DOHH2 (cell line): ENCODE measurements around the gene SERTAD2.

ENCODE experiments used
- H3F3A ChIP-seq: fragments of 200-600 bp; sonication (generic), shearing (Covaris generic); 2 replicates; pipeline ENCODE4 v1.6.0; 2016; ENCODE audit warnings: antibody characterized with exemption, mild to moderate bottlenecking; ENCODE audit not compliant: control insufficient read depth, insufficient read depth
- H3K27ac ChIP-seq: fragments of 200-600 bp; sonication (generic); 2 replicates; pipeline ENCODE4 v1.5.1; 2014; ENCODE audit warnings: low read depth, mild to moderate bottlenecking, low read length, moderate library complexity
- H3K27me3 ChIP-seq: fragments of 200-600 bp; sonication (generic); 2 replicates; pipeline ENCODE4 v1.6.1; 2014; ENCODE audit warnings: mild to moderate bottlenecking, low read length, mixed read lengths; ENCODE audit not compliant: control insufficient read depth
- H3K36me3 ChIP-seq: fragments of 200-600 bp; sonication (generic); 2 replicates; pipeline ENCODE4 v1.6.1; 2014; ENCODE audit warnings: mild to moderate bottlenecking, low read length, moderate library complexity, mixed read lengths; ENCODE audit not compliant: control insufficient read depth
- H3K4me1 ChIP-seq: fragments of 200-600 bp; sonication (generic); 2 replicates; pipeline ENCODE4 v1.6.1; 2014; ENCODE audit warnings: mild to moderate bottlenecking, low read length, mixed read lengths; ENCODE audit not compliant: control insufficient read depth
- H3K4me2 ChIP-seq: fragments of 200-600 bp; sonication (generic); 2 replicates; pipeline ENCODE4 v1.6.0; 2014; ENCODE audit warnings: mild to moderate bottlenecking, low read length, moderate library complexity
- H3K4me3 ChIP-seq: fragments of 200-600 bp; sonication (generic); 2 replicates; pipeline ENCODE4 v1.5.1; 2014; ENCODE audit warnings: mild to moderate bottlenecking, low read length, mixed read lengths
- H3K79me2 ChIP-seq: fragments of 200-600 bp; sonication (generic); 2 replicates; pipeline ENCODE4 v1.6.1; 2014; ENCODE audit warnings: mild to moderate bottlenecking, low read length, mixed read lengths; ENCODE audit not compliant: control insufficient read depth
- H3K9me2 ChIP-seq: fragments of 200-600 bp; sonication (generic); replicated peaks from 2 replicates; pipeline ENCODE4 v1.6.1; 2014; ENCODE audit warnings: mild to moderate bottlenecking, low read length, mixed read lengths; ENCODE audit not compliant: control insufficient read depth
- H3K9me3 ChIP-seq: fragments of 200-600 bp; sonication (generic); 2 replicates; pipeline ENCODE4 v1.6.1; 2014; ENCODE audit warnings: antibody characterized with exemption, low read length, mixed read lengths; ENCODE audit not compliant: control insufficient read depth, insufficient read depth
- H4K20me1 ChIP-seq: fragments of 200-600 bp; sonication (generic); 2 replicates; pipeline ENCODE4 v1.6.0; 2014; ENCODE audit warnings: low read depth, mild to moderate bottlenecking, antibody characterized with exemption, low read length, moderate library complexity; ENCODE audit not compliant: control insufficient read depth, insufficient read depth
- EZH2phosphoT487 ChIP-seq: fragments of 200-600 bp; sonication (generic); IDR thresholded peaks from 2 replicates; pipeline ENCODE4 v1.6.1; 2017; ENCODE audit warnings: borderline replicate concordance, mild to moderate bottlenecking, antibody characterized with exemption, low read length, moderate library complexity, mixed read lengths
- TF ChIP-seq, protein P1 (sequence below): fragments of 200-600 bp; sonication (generic); IDR thresholded peaks from one replicate; pipeline ENCODE4 v1.5.1; 2014; ENCODE audit warnings: antibody characterized with exemption, mild to moderate bottlenecking, low read depth, low read length; ENCODE audit not compliant: poor library complexity, severe bottlenecking

Gene SERTAD2

DNA sequence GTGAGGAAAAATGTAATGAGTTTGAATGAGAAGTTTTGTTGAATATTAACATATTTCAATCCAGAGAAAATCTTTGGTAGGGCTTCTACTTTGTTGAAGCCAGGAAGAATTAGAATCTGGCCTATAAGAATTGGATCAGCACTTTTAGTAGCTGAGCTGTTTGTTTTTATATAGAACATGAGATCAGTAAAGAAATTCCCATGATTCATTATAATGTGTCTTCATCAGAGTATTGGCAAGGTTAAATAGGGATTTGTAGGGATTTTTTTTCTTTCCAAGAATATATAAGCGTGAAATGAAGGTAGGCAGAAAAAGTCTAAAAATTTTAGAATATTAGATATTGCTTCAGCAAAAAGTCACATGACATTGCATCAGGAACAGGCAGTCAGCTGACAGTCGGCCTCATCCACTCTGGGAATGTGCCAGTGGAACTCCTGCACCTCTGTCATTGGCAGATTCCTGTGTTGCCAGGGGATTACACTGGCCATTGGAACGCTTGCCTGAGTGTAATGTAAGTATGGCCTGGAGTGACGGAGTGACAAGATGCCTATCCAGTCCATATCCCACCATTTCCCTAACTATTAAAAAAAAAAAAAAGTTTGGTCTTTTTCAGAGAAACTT lies 60.6 kb downstream of the SERTAD2 start:
- H3K4me1 ChIP-seq = no peaks in the 10 kb centered on the region
- no peak for TF ChIP-seq EZH2phosphoT487
- TF ChIP-seq, protein P1, sequence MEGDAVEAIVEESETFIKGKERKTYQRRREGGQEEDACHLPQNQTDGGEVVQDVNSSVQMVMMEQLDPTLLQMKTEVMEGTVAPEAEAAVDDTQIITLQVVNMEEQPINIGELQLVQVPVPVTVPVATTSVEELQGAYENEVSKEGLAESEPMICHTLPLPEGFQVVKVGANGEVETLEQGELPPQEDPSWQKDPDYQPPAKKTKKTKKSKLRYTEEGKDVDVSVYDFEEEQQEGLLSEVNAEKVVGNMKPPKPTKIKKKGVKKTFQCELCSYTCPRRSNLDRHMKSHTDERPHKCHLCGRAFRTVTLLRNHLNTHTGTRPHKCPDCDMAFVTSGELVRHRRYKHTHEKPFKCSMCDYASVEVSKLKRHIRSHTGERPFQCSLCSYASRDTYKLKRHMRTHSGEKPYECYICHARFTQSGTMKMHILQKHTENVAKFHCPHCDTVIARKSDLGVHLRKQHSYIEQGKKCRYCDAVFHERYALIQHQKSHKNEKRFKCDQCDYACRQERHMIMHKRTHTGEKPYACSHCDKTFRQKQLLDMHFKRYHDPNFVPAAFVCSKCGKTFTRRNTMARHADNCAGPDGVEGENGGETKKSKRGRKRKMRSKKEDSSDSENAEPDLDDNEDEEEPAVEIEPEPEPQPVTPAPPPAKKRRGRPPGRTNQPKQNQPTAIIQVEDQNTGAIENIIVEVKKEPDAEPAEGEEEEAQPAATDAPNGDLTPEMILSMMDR = no peak
- H3F3A ChIP-seq = 0 out of 2 replicates have a peak, but pooled peaks cover 3% of the 10 kb centered on the region
- no peaks in the 10 kb centered on the region for H3K27me3 ChIP-seq
- peaks cover 39% of the 10 kb centered on the region for H3K36me3 ChIP-seq
- H3K27ac ChIP-seq = no peak overlapping the region
- H3K4me2 ChIP-seq = no peak overlapping the region
- no peak overlapping the region for H3K4me3 ChIP-seq
- no peaks in the 10 kb centered on the region for H3K9me3 ChIP-seq
- no peaks in the 10 kb centered on the region for H3K9me2 ChIP-seq
- no peaks in the 10 kb centered on the region for H4K20me1 ChIP-seq
- H3K79me2 ChIP-seq = no peaks in the 10 kb centered on the region

DNA sequence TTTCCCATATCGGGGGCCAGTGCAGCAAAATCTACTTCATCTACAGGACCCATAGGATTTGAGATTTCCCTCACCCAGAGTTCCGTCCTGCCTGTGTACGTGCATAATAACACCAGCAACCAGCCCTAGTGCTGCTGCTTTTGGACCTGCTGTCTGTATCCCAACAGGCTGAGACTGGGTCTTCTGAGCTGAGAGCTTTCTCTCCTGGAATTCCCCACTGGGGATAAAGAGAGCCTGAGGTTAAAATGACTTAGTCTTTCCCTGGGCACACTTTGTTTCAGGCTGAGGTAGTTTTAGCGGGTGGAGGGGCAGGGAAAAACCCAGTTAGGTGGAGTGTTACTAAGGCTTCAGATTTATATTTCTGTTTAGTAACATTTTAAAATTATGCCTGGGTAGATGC lies 62.5 kb downstream of the SERTAD2 start:
- 0 out of 2 replicates have a peak, but pooled peaks cover 9% of the 10 kb centered on the region for H3F3A ChIP-seq
- H3K4me2 ChIP-seq = no peak overlapping the region
- no peak overlapping the region for H3K4me3 ChIP-seq
- peaks cover 51% of the 10 kb centered on the region for H3K36me3 ChIP-seq
- no peak overlapping the region for H3K27ac ChIP-seq
- TF ChIP-seq EZH2phosphoT487 = no peak
- TF ChIP-seq, protein P1 = no peak
- H3K4me1 ChIP-seq = peaks cover 13% of the 10 kb centered on the region
- no peaks in the 10 kb centered on the region for H4K20me1 ChIP-seq
- no peaks in the 10 kb centered on the region for H3K9me2 ChIP-seq
- H3K27me3 ChIP-seq = no peaks in the 10 kb centered on the region
- H3K79me2 ChIP-seq = no peaks in the 10 kb centered on the region
- no peaks in the 10 kb centered on the region for H3K9me3 ChIP-seq

DNA sequence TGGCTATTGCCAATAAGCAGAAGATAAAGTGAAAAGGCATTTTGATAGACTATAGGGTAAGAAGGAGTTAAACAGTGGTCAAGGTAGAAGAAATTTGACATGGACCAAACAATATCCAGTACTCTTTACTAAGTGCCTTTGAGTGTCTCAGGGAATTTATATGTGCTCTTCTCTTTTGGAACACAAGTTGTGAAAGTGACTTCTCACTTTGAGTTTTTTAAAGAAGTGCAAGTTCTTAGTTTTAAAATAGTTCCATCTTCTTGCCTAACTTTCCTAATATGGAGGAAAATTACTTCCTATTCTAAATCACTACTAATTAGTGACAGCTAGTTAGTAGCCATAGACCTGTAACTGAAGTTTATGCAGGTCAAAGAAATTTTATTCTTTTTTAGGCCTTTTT lies 66.2 kb downstream of the SERTAD2 start:
- Histone ChIP-seq H4K20me1 (no peaks in the 10 kb centered on the region), H3F3A (peaks cover 10% of the 10 kb centered on the region; the same call in 1 of the 2 replicates), H3K4me3 (no peak overlapping the region), H3K4me1 (peaks cover 19% of the 10 kb centered on the region), H3K4me2 (no peak overlapping the region), H3K36me3 (peaks cover 58% of the 10 kb centered on the region), H3K9me3 (no peaks in the 10 kb centered on the region), H3K27ac (no peak overlapping the region), H3K9me2 (no peaks in the 10 kb centered on the region), H3K27me3 (no peaks in the 10 kb centered on the region), H3K79me2 (no peaks in the 10 kb centered on the region)
- TF ChIP-seq EZH2phosphoT487 = no peak
- TF ChIP-seq, protein P1 = no peak
